Body of pancreas (tissue), 4 donors: ENCODE results near the gene DOK5.

Source experiments
- CTCF ChIP-seq, 7 experiments: fragments of 450-650 bp in 4 of 7; fragments of 200-600 bp in 3 of 7; sonication (generic) in 3 of 7; IDR thresholded peaks; one replicate each; pipeline ENCODE4 v1.5.1; 2016 to 2019; ENCODE audit warnings: antibody characterized with exemption in 7 of 7
- POLR2A ChIP-seq, 3 donors: fragments of 450-650 bp; IDR thresholded peaks; one replicate each; pipeline ENCODE4 v1.6.1; 2016; ENCODE audit warnings: antibody characterized with exemption in 3 of 3, mild to moderate bottlenecking in 2 of 3

- peak; percentile 54 to 79 (median 57) for TF ChIP-seq CTCF (IDR thresholded peaks at IDR 0.05)
- TF ChIP-seq POLR2A (IDR thresholded peaks at IDR 0.05), result no peak
Observed at GRCh38 chr20:54668271-54669039, 193.1 kb downstream of the DOK5 start.
